NOMO-1 treated with DMSO at 0.1 percent for 48 hours (cell line): Measurements from ENCODE around the gene ELFN1.

Experiments
- DNase-seq: peaks from one replicate; lab custom pipeline; 2025; ENCODE audit not compliant: unreplicated experiment; lab: John Stamatoyannopoulos, UW

ELFN1 gene

GRCh38 chr7:1663223-1663622, 6.9 kb upstream of the ELFN1 start:
- DNase-seq: no peak

DNA sequence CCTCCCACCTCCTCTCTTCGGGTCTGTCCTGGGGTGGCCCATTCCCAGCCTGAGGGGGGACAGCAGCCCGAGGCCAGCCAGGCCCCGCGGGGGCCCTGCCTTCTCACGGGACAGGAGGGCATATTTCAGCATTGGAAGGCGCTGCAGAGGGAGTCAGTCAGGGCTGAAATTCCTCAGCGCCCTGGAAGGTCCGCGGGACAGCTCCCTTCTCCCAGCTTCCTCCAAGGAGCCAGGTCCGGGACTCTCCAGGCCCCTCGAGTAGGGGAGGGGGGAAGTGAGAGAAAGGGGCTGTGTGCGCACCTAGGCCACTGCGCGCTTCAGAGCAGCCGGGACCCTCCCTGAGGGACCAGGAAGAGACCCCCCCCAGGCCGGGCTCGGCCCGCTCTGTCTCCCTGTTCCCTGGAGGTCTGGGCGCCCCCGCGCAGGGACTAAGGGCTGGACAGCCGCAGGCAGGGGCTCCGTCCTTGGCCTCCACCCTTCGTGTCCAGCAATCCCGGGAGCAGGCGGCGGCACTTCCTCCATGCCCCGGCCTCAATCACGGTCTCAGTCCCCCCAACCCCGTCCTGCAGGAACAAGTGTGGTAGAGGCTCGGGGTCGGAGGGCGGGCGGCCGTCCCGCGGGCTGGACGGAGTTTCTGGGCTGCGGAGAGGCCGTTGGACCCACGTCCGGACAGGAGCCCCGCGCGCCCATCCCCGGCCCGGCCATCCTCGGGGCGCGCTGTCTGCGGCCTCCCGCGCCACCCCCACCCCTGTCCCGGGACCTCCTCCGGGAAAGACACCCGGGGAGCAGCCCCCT, 6.0 kb upstream of the ELFN1 start:
- DNase-seq: no peak

DNA sequence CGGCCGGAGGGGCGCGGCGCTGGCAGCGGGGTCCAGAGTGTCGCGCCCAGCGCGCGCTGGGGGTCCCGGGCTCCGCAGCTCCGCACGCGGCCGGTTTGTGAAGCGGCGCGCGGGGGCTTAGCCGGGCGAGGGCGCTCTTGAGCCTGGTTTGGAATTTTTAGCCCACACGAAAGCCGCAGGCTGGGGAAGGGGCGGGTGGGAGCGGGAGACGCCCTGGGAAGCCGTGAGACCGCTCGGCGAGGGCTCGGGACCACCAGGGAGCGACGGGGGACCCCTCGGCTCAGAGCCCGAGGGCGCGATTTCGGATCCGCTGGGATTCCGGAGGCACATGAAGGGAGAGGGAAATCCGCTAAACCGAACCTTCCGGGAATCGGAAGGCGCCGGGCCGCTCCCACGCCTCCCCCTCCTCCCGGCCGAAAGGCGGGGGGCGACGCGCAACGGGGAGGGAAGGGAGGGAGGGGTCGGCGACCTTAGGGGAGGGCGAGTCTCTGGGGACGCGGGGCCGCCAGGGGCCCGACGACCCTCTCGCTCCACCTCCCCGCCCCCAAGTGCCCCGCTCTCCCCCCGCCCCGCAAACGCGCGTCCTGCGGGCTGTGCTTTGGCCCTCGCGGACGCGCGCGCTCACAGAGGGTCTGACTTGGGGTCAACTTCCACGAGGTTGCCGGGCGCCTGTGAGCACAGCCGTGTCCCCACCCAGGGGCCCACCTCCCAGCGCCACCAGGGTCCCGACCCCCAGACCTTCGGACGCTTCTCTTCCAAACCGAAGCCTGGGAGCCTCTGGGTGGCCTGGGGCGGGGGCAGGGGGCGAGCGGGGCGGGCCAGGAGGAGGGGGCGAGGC, 5.1 kb upstream of the ELFN1 start:
- no peak for DNase-seq

DNA sequence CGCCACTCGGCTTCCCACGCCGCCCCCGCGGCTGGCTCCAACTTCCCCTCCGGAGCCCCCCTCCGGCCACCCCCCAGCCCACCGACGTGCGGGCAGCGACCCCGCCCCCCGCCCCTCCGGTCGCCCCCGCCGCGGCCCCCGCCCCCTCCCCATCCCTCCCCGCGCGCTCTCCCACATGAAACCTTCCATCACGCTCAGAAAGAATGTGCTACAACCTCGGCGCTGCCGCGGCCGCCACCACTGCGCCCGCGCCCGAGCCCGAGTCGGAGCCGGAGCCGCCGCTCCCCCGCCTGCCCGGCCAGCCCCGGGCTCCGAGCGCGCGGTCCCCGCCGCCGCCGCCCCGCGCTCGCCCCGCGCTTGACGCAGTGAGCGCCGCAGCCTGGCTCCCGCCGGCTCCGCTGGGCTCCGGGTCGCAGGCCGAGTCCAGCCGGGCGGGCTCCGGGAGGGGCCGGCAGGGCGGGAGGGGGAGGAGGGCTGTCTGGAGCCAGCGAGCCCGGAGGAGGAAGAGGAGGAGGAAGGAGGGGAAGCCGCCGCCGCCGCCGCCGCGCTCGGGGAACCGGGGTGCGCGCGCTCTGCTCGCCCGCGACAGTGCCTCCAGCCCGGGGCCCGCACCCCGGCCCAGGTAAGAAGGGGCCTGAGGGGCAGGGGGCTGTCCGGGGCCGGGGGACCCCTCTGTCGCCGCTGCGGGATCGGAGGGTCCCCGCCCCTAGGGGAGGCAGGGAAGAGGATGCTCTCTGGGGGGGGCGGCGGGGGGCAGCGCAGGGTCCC, 4.3 kb upstream of the ELFN1 start:
- DNase-seq: no peak

DNA sequence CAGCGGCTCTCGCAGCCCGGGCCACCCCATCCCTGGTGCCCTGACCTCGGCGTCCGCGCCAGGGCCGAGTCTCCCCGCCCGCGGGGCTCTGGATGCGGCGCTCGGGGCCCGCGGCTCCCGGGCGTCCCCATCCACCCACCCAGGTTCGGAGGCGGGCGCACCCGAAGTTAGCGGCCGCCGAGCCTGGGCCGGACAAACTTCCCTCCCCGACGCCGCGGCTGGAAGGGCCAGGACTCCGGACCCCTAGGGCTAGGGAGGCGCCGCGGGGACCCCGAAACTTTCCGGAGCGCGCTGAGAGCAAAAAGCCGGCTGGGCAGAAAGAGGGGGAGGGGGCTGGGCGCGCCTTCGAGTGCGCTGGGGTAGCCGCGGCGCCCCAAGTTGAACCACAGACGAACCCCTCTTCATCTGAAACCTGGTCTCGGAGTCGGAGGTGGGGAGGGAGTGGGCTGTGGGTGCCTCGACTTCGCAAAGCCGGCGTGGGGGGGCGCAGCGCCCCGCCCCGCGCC, 3.7 kb upstream of the ELFN1 start:
- DNase-seq: no peak

GRCh38 chr7:1666823-1667565, 3.1 kb upstream of the ELFN1 start:
- no peak for DNase-seq

DNA sequence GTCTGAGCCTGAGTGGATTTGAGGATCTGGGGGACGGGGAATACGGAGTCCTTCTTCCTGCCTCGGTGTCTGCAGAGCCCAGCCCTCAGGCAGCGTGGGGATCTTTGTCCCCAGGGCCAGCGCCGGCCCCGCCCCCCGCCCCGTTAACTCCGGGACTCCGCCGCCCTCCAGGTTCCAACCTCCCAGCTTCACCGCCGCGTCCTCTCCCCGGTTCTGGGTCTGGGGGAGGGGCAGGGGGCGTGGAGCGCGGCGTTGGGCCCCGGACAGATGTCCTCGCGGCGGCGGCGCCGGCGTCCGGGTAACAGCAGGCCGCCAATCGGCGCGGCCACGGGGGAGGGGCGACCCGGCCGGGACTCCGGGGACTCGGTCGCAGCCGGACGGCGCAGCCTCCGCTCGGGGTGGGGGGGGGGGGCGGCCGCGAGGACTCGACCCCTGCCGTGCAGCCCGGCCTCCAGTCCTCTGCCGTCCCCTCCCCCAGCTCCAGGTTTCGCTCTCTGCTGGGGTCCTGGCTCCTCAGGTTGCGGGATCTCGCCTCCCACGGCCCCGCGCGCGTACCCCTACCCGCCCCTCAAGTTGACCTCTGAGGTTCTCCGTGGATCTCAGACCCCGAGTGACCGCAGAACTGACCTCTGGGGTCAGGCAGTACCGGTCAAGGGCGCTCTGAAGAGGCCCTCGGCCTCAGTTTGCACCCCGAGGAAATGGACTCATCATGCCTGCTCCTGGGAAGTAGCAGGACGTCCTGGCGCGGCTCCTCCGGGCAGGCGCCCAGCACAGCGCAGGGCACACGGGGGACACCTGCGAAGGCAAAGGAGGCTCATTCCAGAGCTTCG, 2.3 kb upstream of the ELFN1 start:
- no peak for DNase-seq

GRCh38 chr7:1668396-1669063, 1.5 kb upstream of the ELFN1 start:
- no peak for DNase-seq

DNA sequence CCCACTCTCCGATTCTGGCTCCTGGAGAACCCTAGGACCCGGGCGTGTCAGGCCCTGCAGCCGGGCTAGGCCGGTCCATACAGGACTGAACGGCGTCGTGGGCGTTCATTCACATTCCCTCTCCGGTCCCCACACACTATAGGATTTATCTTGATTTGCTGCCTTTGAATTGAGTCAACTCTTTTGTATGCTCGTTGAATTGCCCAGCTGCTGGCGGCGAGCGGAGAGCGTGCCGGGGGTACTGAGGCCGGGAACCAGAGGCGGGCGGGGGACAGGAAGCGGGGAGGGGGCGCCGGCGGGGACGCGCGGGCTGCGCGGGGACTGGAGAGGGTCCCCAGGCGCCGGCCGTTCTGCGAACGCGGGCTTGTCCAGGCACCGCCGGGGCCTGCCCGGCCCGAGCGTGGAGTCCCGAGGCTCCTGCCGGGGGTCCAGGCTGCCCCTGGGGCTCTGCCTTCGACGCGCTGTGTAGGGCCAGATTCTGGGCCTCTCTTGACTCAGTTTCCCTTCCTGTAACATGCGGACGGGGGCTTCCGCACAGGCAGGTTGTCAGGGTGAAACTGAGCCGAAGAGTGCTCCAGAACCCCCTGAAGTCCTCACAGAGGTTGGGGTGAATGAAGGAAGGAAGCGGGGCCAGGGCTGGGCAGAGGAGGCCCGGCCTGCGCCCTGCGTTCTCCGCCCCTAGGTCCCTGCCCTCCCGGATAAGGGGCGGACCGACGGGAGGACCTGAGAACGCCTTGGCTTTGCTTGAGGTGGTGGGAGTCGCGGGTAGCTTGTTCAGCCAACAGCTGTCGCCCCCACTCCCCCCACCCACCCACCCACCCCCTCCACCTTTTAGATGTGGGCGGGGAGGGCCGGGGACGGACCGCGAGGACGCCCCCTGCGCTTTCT, 769 bp upstream of the ELFN1 start:
- no peak for DNase-seq

DNA sequence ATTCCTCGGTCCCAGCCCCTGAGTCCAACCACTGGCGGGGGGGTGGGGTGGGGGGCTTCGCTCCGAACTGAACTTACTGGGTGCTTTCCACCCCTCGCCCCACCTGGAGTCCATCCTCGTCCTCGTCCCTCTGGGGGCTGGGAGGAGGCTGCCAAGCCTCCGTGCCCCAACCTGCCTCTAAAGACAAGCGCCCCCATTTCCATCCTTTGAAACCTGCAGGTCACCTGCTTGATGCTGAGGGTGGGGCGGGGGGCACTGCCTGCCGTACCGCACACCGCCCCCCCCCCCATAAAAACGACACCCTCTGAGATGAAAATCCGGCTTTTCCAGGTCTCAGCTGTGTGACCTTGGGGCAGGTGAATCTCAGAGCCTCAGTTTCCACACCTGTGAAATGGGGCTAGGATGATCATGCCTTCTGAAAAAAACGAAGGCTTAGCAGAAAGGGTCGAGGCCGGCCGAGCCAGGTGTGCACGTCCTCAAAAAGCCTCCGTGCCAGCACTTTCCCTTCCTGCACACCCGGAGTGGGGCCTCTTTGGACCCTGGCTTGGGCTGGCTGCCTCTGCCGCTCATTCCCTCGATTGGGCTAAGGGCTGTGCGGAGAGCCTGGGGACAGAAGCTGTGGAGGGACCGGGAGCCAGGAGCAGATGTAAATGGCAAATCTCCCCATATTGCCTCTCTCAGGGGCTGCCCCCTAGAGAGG, 967 bp downstream of the ELFN1 start:
- DNase-seq: no peak

GRCh38 chr7:1671594-1672451, 1.7 kb downstream of the ELFN1 start:
- DNase-seq: no peak

GRCh38 chr7:1672851-1673486, 2.9 kb downstream of the ELFN1 start:
- no peak for DNase-seq

GRCh38 chr7:1673581-1674118, 3.6 kb downstream of the ELFN1 start:
- no peak for DNase-seq

DNA sequence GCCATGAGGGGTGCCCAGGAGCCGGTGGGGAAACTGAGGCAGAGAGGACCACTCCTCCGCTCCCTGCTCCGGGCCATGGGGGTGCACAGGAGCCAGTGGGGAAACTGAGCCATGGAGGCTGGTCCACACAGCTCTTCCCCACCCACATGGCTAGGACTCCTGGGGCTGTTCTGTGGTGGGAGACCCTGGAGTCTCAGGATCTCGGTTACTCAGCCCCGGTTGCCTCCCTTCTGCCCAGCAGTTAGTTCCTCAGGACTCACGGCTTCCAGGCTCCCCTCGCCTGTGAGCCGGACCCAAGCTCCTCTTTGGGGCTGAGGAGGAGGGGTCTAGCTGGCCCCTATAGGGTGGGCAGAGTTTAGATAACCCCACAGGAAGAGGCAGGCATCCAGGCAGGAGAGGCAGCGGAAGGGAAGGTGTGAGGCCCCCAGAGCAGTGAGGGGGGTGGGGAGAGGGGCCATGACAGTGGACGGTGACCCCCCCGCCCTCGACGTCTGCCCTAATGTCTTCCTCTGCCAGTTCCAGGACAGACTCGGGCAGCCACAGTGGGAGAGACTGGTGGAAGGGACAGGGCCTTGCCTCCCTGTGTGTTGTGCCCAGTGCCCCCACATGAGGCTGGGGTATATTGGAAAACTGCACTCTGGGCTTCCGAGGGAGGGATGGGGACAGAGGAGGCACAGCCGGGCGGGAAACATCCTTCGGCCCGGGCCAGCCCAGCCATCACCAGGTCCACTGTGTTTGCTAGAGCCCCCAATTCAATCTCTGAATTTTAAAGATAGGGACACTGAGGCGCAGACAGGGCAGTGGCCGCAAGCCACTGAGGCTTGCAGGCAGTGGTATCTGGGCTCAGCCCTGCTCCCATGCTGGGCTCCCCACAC, 4.3 kb downstream of the ELFN1 start:
- DNase-seq: no peak

GRCh38 chr7:1675036-1675671, 5.1 kb downstream of the ELFN1 start:
- DNase-seq: no peak
